ENCODE results near the gene HYKK. TPM values are rescaled to one million over a fixed set of nuclear protein-coding genes. Genes with fewer than 3 reads are reported as not detected.
A peak's percentile ranks its signal among the peaks of the same experiment; 100 is the strongest.

HYKK gene
- total RNA-seq, 1 donor from 2014 or later, result 4.3 TPM

- Mint-ChIP-seq H3K9me3 (ENCODE audit: low read depth) (no peaks in the 10 kb centered on the region), H3K27ac (no peak overlapping the region), H3K27me3 (peaks cover 39% of the 10 kb centered on the region), H3K36me3 (ENCODE audit: insufficient read depth) (no peaks in the 10 kb centered on the region), H3K4me1 (ENCODE audit: low read depth) (peaks cover 6% of the 10 kb centered on the region), H3K4me3 (ENCODE audit: low read depth) (no peak overlapping the region)
- TF ChIP-seq CTCF (IDR thresholded peaks at IDR 0.05; ENCODE audit: unreplicated experiment), result no peak
- no peak for DNase-seq (ENCODE audit: low spot score, unreplicated experiment)
Measured at GRCh38 chr15:78563092-78563491, 55.7 kb downstream of the HYKK start.

GRCh38 chr15:78564743-78565096 is 57.3 kb downstream of the HYKK start:
- no peak for DNase-seq (ENCODE audit: low spot score, unreplicated experiment)
- Mint-ChIP-seq H3K27me3 (peaks cover 39% of the 10 kb centered on the region), H3K4me3 (ENCODE audit: low read depth) (peak overlapping the region; percentile 84), H3K27ac (peak overlapping the region; percentile 69), H3K4me1 (ENCODE audit: low read depth) (peaks cover 6% of the 10 kb centered on the region), H3K9me3 (ENCODE audit: low read depth) (no peaks in the 10 kb centered on the region), H3K36me3 (ENCODE audit: insufficient read depth) (no peaks in the 10 kb centered on the region)
- no peak for TF ChIP-seq CTCF (IDR thresholded peaks at IDR 0.05; ENCODE audit: unreplicated experiment)

GRCh38 chr15:78565097-78565950 is 57.9 kb downstream of the HYKK start, which contains the start of gene CHRNA5:
CHRNA5 (plus strand) TSS chr15:78565520; CDS start chr15:78565720, 200 bp downstream.
- DNase-seq (ENCODE audit: low spot score, unreplicated experiment), result peak; percentile 95
- Mint-ChIP-seq H3K27ac (peak within 1 kb of the TSS; percentile 87), H3K27me3 (peaks cover 39% of the 10 kb centered on the region), H3K36me3 (ENCODE audit: insufficient read depth) (no peaks in the 10 kb centered on the region), H3K4me1 (ENCODE audit: low read depth) (peaks cover 6% of the 10 kb centered on the region), H3K9me3 (ENCODE audit: low read depth) (no peaks in the 10 kb centered on the region), H3K4me3 (ENCODE audit: low read depth) (peak within 1 kb of the TSS; percentile 84)
- no peak for TF ChIP-seq CTCF (IDR thresholded peaks at IDR 0.05; ENCODE audit: unreplicated experiment)

- no peaks in the 10 kb centered on the region for H3K36me3 Mint-ChIP-seq (ENCODE audit: insufficient read depth)
- DNase-seq (ENCODE audit: low spot score, unreplicated experiment), result no peak
- H3K4me3 Mint-ChIP-seq (ENCODE audit: low read depth), result peak overlapping the region; percentile 84
- H3K4me1 Mint-ChIP-seq (ENCODE audit: low read depth), result peaks cover 6% of the 10 kb centered on the region
- TF ChIP-seq CTCF (IDR thresholded peaks at IDR 0.05; ENCODE audit: unreplicated experiment), result peak; percentile 32
- H3K27me3 Mint-ChIP-seq, result peaks cover 39% of the 10 kb centered on the region
- no peaks in the 10 kb centered on the region for H3K9me3 Mint-ChIP-seq (ENCODE audit: low read depth)
- peak overlapping the region; percentile 87 for H3K27ac Mint-ChIP-seq
Measured at GRCh38 chr15:78565951-78566774, 58.8 kb downstream of the HYKK start.

- H3K4me3 Mint-ChIP-seq (ENCODE audit: low read depth), result no peak overlapping the region
- no peak overlapping the region for H3K27ac Mint-ChIP-seq
Measured at GRCh38 chr15:78567531-78567930, 60.2 kb downstream of the HYKK start.

More at GRCh38 chr15:78567531-78567930, 60.2 kb downstream of the HYKK start:
- Mint-ChIP-seq H3K36me3 (ENCODE audit: insufficient read depth) (no peaks in the 10 kb centered on the region), H3K27me3 (peaks cover 29% of the 10 kb centered on the region), H3K9me3 (ENCODE audit: low read depth) (no peaks in the 10 kb centered on the region), H3K4me1 (ENCODE audit: low read depth) (peaks cover 6% of the 10 kb centered on the region)
- TF ChIP-seq CTCF (IDR thresholded peaks at IDR 0.05; ENCODE audit: unreplicated experiment), result no peak
- DNase-seq (ENCODE audit: low spot score, unreplicated experiment), result no peak
